Measurements from ENCODE around the gene SMARCD3.

DNA sequence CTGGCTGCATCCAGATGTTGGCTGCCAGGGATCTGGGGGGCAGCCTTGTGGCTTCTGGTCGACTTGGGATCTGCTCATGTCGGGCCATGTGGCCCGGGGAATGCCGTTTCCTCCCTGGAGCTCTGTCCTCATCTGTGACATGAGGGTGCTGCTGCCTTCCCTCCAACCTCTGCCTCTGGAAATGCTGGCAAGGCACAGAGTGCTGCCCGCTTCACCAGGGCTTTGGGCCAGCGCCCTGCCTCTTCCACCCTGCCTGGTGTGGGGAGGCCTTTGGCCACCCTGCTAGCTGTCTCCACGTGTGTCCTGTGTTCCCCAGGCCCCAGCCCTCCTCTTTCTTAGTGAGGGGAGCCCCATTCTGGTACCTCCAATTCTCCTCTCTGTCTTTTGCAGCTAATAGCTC, 5.8 kb upstream of the SMARCD3 start:
- TF ChIP-seq, protein P1, sequence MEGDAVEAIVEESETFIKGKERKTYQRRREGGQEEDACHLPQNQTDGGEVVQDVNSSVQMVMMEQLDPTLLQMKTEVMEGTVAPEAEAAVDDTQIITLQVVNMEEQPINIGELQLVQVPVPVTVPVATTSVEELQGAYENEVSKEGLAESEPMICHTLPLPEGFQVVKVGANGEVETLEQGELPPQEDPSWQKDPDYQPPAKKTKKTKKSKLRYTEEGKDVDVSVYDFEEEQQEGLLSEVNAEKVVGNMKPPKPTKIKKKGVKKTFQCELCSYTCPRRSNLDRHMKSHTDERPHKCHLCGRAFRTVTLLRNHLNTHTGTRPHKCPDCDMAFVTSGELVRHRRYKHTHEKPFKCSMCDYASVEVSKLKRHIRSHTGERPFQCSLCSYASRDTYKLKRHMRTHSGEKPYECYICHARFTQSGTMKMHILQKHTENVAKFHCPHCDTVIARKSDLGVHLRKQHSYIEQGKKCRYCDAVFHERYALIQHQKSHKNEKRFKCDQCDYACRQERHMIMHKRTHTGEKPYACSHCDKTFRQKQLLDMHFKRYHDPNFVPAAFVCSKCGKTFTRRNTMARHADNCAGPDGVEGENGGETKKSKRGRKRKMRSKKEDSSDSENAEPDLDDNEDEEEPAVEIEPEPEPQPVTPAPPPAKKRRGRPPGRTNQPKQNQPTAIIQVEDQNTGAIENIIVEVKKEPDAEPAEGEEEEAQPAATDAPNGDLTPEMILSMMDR (IDR thresholded peaks at IDR 0.05; ENCODE audit: low read depth, low read length), result no peak
- TF ChIP-seq EZH2phosphoT487 (IDR thresholded peaks at IDR 0.05; ENCODE audit: low read depth), result no peak

Data from OCI-LY3 (cell line).